Ammon's horn (tissue), 1 donor: Measurements from ENCODE around the gene DNTTIP2.
"Not testable (repeated sequence)": the region's sequence is repeated elsewhere in the genome, so short reads cannot be mapped to it uniquely, and the experiment has no call there.

Source experiments
- DNase-seq: peaks from one replicate; pipeline ENCODE4 v3.0.0-alpha.2; 2016; ENCODE audit warnings: low spot score

The DNTTIP2 gene

GRCh38 chr1:93874025-93874651 is 4.9 kb downstream of the DNTTIP2 start:
- peak; percentile 41 for DNase-seq

GRCh38 chr1:93871366-93871765 is 7.6 kb downstream of the DNTTIP2 start:
- no peak for DNase-seq

- DNase-seq = no peak
These were observed 9.4 kb downstream of the DNTTIP2 start for GRCh38 chr1:93869653-93870052.

GRCh38 chr1:93868492-93868891 is 10.5 kb downstream of the DNTTIP2 start:
- not testable (repeated sequence) for DNase-seq

GRCh38 chr1:93865253-93865652 is 13.8 kb downstream of the DNTTIP2 start:
- no peak for DNase-seq

- DNase-seq = no peak
These were observed 14.8 kb downstream of the DNTTIP2 start for GRCh38 chr1:93864175-93864574.

- not testable (repeated sequence) for DNase-seq
These were observed 21.4 kb downstream of the DNTTIP2 start for GRCh38 chr1:93857653-93858052.

- not testable (repeated sequence) for DNase-seq
These were observed 23.0 kb downstream of the DNTTIP2 start for GRCh38 chr1:93855983-93856382.

GRCh38 chr1:93853940-93854339 is 25.1 kb downstream of the DNTTIP2 start:
- DNase-seq = no peak

- DNase-seq = no peak
These were observed 27.1 kb downstream of the DNTTIP2 start for GRCh38 chr1:93851878-93852277.

- no peak for DNase-seq
These were observed 27.7 kb downstream of the DNTTIP2 start for GRCh38 chr1:93851327-93851712.

GRCh38 chr1:93850687-93851326 is 28.2 kb downstream of the DNTTIP2 start:
- DNase-seq = peak; percentile 58

- DNase-seq = no peak
These were observed 30.6 kb downstream of the DNTTIP2 start for GRCh38 chr1:93848350-93848883.

GRCh38 chr1:93847811-93848288 is 31.2 kb downstream of the DNTTIP2 start:
- peak; percentile 68 for DNase-seq

GRCh38 chr1:93846992-93847810 is 31.8 kb downstream of the DNTTIP2 start:
- DNase-seq = peak; percentile 95

GRCh38 chr1:93846206-93846991 is 32.6 kb downstream of the DNTTIP2 start:
- DNase-seq = peak; percentile 88

- peak; percentile 49 for DNase-seq
These were observed 33.3 kb downstream of the DNTTIP2 start for GRCh38 chr1:93845538-93846205.

- peak; percentile 88 for DNase-seq
These were observed 34.6 kb downstream of the DNTTIP2 start for GRCh38 chr1:93844262-93845045.

- no peak for DNase-seq
These were observed 36.1 kb downstream of the DNTTIP2 start for GRCh38 chr1:93842750-93843500.

GRCh38 chr1:93841771-93842170 is 37.2 kb downstream of the DNTTIP2 start:
- no peak for DNase-seq
